Type B pancreatic cell (in vitro differentiated cells): ENCODE data around the gene GFOD1. TPM values are rescaled to one million over a fixed set of nuclear protein-coding genes. Genes with fewer than 3 reads are reported as not detected.

Experiments used
- DNase-seq: peaks from one replicate; pipeline ENCODE4 v3.0.0; 2021; ENCODE audit warnings: mixed read lengths; ENCODE audit not compliant: unreplicated experiment; ENCODE audit errors: extremely low spot score
- H3K27ac Mint-ChIP-seq: 2 replicates; pipeline ENCODE4 v1.8.0; 2021; ENCODE audit warnings: mild to moderate bottlenecking, mixed read lengths
- H3K27me3 Mint-ChIP-seq: 2 replicates; pipeline ENCODE4 v1.8.0; 2021; ENCODE audit warnings: mixed read lengths
- H3K36me3 Mint-ChIP-seq: 2 replicates; pipeline ENCODE4 v1.8.0; 2021; ENCODE audit warnings: mixed read lengths
- H3K4me1 Mint-ChIP-seq: one replicate; pipeline ENCODE4 v1.8.0; 2021; ENCODE audit warnings: mixed read lengths; ENCODE audit not compliant: unreplicated experiment
- H3K4me3 Mint-ChIP-seq: 2 replicates; pipeline ENCODE4 v1.8.0; 2021; ENCODE audit warnings: mild to moderate bottlenecking, mixed read lengths
- H3K9me3 Mint-ChIP-seq: 2 replicates; pipeline ENCODE4 v1.8.0; 2021; ENCODE audit warnings: mixed read lengths
- total RNA-seq: library from RNA; stranded (reverse); gene quantifications from 2 replicates; pipeline ENCODE4 v1.2.1, GENCODE V29; 2021; ENCODE audit warnings: low replicate concordance
- TF ChIP-seq, protein P1 (sequence below): fragments of 200-600 bp; sonication (generic); conservative IDR thresholded peaks from 2 replicates; pipeline ENCODE4 v1.5.0; 2021; ENCODE audit warnings: antibody characterized with exemption, mild to moderate bottlenecking

Gene GFOD1
- total RNA-seq, 1 donor from 2014 or later = 4.8 TPM

- H3K36me3 Mint-ChIP-seq = no peaks in the 10 kb centered on the region
- peaks cover 8% of the 10 kb centered on the region for H3K4me1 Mint-ChIP-seq
- TF ChIP-seq, protein P1, sequence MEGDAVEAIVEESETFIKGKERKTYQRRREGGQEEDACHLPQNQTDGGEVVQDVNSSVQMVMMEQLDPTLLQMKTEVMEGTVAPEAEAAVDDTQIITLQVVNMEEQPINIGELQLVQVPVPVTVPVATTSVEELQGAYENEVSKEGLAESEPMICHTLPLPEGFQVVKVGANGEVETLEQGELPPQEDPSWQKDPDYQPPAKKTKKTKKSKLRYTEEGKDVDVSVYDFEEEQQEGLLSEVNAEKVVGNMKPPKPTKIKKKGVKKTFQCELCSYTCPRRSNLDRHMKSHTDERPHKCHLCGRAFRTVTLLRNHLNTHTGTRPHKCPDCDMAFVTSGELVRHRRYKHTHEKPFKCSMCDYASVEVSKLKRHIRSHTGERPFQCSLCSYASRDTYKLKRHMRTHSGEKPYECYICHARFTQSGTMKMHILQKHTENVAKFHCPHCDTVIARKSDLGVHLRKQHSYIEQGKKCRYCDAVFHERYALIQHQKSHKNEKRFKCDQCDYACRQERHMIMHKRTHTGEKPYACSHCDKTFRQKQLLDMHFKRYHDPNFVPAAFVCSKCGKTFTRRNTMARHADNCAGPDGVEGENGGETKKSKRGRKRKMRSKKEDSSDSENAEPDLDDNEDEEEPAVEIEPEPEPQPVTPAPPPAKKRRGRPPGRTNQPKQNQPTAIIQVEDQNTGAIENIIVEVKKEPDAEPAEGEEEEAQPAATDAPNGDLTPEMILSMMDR = no peak
- H3K9me3 Mint-ChIP-seq = peaks cover 7% of the 10 kb centered on the region
- no peaks in the 10 kb centered on the region for H3K27me3 Mint-ChIP-seq
- no peak overlapping the region for H3K27ac Mint-ChIP-seq
- no peak for DNase-seq
- H3K4me3 Mint-ChIP-seq = no peak overlapping the region
These were observed 81.4 kb downstream of the GFOD1 start for GRCh38 chr6:13405961-13406477.

DNA sequence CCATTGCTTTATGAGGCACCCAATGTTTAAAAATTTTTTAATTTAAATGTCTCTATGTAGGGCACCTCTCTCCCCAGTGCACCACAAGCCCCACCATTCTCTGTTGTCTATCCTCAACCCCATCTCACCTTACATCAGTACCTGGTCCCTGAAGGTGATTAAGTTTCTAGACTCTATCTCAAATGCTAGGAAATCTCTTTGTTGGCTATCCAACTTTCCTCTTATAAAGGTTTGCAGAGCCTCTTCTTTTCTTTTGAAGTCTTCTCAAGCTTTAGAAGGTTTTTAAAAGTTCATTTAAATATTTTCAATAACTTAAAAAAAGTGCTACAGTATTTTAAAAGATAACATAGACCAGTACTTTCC is 82.5 kb downstream of the GFOD1 start:
- H3K4me1 Mint-ChIP-seq = no peaks in the 10 kb centered on the region
- no peak overlapping the region for H3K4me3 Mint-ChIP-seq
- H3K27me3 Mint-ChIP-seq = no peaks in the 10 kb centered on the region
- peaks cover 7% of the 10 kb centered on the region for H3K9me3 Mint-ChIP-seq
- no peak overlapping the region for H3K27ac Mint-ChIP-seq
- DNase-seq = no peak
- H3K36me3 Mint-ChIP-seq = no peaks in the 10 kb centered on the region
- TF ChIP-seq, protein P1 = no peak

GRCh38 chr6:13404228-13404891 is 83.0 kb downstream of the GFOD1 start:
- no peaks in the 10 kb centered on the region for H3K27me3 Mint-ChIP-seq
- H3K36me3 Mint-ChIP-seq = no peaks in the 10 kb centered on the region
- H3K27ac Mint-ChIP-seq = no peak overlapping the region
- DNase-seq = no peak
- TF ChIP-seq, protein P1 = no peak
- H3K4me3 Mint-ChIP-seq = no peak overlapping the region
- H3K4me1 Mint-ChIP-seq = no peaks in the 10 kb centered on the region
- peaks cover 7% of the 10 kb centered on the region for H3K9me3 Mint-ChIP-seq

DNA sequence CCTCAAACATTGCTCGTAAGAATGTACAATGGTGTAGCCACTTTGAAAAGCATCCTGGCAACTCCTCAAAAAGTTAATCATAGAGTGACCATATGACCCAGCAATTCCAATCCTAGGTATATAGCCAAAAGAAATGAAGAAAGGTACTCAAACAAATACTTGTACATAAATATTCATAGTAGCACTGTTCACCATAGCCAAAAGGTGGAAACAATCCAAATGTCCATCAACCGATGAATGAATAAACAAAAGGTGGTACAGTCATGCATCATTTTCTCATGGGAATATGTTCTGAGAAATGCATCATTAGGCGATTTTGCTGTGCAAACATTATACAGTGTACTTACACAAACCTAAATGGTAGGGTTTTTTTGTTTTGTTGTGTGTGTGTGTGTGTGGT is 84.7 kb downstream of the GFOD1 start:
- H3K4me3 Mint-ChIP-seq = no peak overlapping the region
- peaks cover 7% of the 10 kb centered on the region for H3K9me3 Mint-ChIP-seq
- no peaks in the 10 kb centered on the region for H3K36me3 Mint-ChIP-seq
- no peak for DNase-seq
- TF ChIP-seq, protein P1 = no peak
- peaks cover 3% of the 10 kb centered on the region for H3K27me3 Mint-ChIP-seq
- no peak overlapping the region for H3K27ac Mint-ChIP-seq
- peaks cover 11% of the 10 kb centered on the region for H3K4me1 Mint-ChIP-seq

DNA sequence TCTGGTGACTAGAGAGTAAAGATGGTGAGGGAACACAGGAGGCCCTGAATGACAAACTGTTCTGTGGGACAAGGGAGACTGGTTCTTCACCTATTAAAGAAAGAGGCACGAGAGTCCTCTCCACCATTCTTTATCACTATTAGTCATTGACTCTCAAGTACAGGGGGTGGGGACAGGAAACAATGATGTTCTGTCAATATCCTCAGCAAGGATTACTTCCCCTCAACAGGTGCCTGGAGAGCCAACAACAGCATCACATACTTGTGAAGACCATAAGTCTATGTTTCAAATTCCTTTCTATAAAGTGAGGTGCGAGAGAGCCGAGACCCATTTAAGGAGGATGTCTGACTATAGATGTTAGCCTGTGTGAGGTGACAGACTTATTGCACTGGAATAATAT is 86.6 kb downstream of the GFOD1 start:
- Mint-ChIP-seq H3K27ac (no peak overlapping the region), H3K9me3 (no peaks in the 10 kb centered on the region), H3K4me1 (peaks cover 17% of the 10 kb centered on the region), H3K36me3 (no peaks in the 10 kb centered on the region), H3K27me3 (peaks cover 3% of the 10 kb centered on the region), H3K4me3 (no peak overlapping the region)
- no peak for DNase-seq
- TF ChIP-seq, protein P1 = no peak
